Measurements from ENCODE around the gene TP53TG3F. TPM values are rescaled to one million over a fixed set of nuclear protein-coding genes. Genes with fewer than 3 reads are reported as not detected.
"Not testable (repeated sequence)": the region's sequence is repeated elsewhere in the genome, so short reads cannot be mapped to it uniquely, and the experiment has no call there.

Gene TP53TG3F
- not detected for total RNA-seq

GRCh38 chr16:33459312-33459711, at the start of gene TP53TG3F:
Gene TP53TG3F, plus strand, starts transcription at chr16:33459612. Its CDS starts 68 bp downstream, at chr16:33459680.
- DNase-seq, result not testable (repeated sequence)

DNA sequence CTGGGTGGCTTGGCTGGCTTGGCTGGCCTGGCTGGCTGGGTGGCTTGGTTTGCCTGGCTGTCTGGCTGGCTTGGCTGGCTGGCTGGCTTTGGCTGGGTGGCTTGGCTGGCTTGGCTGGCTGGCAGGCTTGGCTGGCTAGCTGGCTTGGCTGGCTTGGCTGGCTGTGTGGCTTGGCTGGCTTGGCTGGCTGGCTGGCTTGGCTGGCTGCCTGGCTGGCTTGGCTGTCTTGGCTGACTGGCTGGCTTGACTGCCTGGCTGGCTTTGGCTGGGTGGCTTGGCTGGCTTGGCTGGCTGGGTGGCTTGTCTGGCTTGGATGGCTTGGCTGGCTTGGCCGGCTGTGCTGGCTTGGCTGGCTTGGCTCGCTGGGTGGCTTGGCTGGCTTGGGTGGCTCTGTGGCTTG, 32.2 kb downstream of the TP53TG3F start:
- DNase-seq, result not testable (repeated sequence)

GRCh38 chr16:33507231-33507630, 47.8 kb downstream of the TP53TG3F start:
- not testable (repeated sequence) for DNase-seq

DNA sequence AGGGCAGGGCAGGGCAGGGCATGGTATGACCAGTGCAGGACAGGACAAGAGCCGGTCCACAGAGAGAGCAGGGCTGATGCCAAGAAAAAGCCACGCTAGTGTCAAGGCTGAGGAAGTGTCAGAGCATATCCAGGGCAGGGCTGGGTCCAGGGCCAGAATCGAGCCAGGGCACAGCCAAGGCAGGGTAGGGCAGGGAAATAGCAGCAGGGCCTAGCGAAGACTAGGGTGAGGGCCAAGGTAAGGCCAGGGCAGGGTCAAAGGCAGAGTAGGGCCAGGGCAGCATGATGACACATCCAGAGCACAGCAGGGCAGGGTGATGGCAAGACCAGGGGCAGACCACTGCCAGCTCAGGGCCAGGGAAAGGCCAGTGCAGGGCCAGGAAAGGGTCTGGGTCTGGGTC, 49.7 kb downstream of the TP53TG3F start:
- DNase-seq, result not testable (repeated sequence)

DNA sequence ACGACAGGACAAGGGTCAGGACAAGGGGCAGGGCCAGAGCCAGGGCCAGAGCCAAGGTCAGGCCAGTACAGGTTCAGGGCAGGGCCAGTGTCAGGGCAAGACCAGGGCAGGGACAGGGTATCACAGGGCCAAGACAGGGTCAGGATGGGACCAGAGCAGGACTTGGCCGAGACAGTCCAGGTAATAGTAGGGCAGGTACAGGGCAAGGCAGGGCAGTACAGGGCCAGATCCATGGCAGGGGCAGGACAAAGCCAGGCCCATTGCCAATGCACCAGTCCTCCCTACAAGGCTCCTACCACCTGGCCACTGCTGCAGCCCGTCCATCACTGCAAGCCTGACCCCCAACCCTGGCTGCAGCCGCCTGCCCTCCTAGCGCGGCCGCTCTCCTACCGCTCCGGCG, 50.5 kb downstream of the TP53TG3F start:
- not testable (repeated sequence) for DNase-seq

Small RNA genes within 50 kb of the gene (small RNA-seq; reads per million reads assigned to genes)
- not detected for gene AC136944.5
- gene AC136944.6, result not detected

Other genes starting within 250 kb of the TP53TG3F start
- gene TP53TG3E, start 155.3 kb upstream of the TP53TG3F start, total RNA-seq, result not detected
- gene TP53TG3B, start 98.8 kb upstream of the TP53TG3F start, total RNA-seq, result not detected